Gastroesophageal sphincter (tissue), 4 donors: ENCODE measurements around the gene KLF2. TPM values are rescaled to one million over a fixed set of nuclear protein-coding genes. Genes with fewer than 3 reads are reported as not detected.

Experiments
- ATAC-seq: fragments of 150-250 bp; one replicate; pipeline ENCODE4 v1.9.1; 2016; ENCODE audit warnings: mild to moderate bottlenecking, moderate library complexity
- H3K27ac ChIP-seq, 4 donors: fragments of 200-600 bp; sonication (generic) in 3 of 4; 1 replicate in 3 of 4; 2 replicates in 1 of 4; pipeline ENCODE4 v1.5.1; 2016 to 2019
- H3K27me3 ChIP-seq: fragments of 200-600 bp; sonication (generic); one replicate; pipeline ENCODE4 v1.5.1; 2019
- H3K36me3 ChIP-seq, 2 donors: fragments of 200-600 bp; sonication (generic); one replicate each; pipeline ENCODE4 v1.5.1; 2019; ENCODE audit warnings: control low read depth in 1 of 2
- H3K4me1 ChIP-seq, 3 donors: fragments of 200-600 bp; sonication (generic); 1 replicate in 2 of 3; 2 replicates in 1 of 3; pipeline ENCODE4 v1.5.1; 2016 to 2019; ENCODE audit warnings: control low read depth in 2 of 3
- H3K4me3 ChIP-seq, 2 donors: fragments of 200-600 bp; sonication (generic); one replicate each; pipeline ENCODE4 v1.5.1; 2019; ENCODE audit warnings: mild to moderate bottlenecking in 1 of 2, moderate library complexity in 1 of 2
- H3K9me3 ChIP-seq, 3 donors: fragments of 200-600 bp; sonication (generic); one replicate each; pipeline ENCODE4 v1.5.1; 2017 to 2019; ENCODE audit warnings: control low read depth in 2 of 3
- EP300 ChIP-seq: sonication (generic); formaldehyde crosslinking; IDR thresholded peaks from one replicate; pipeline ENCODE4 v1.6.1; 2017; ENCODE audit warnings: antibody characterized with exemption, mild to moderate bottlenecking
- POLR2A ChIP-seq, 2 donors: fragments of 450-650 bp; IDR thresholded peaks; one replicate each; pipeline ENCODE4 v1.6.1; 2017; ENCODE audit warnings: antibody characterized with exemption in 2 of 2, mild to moderate bottlenecking in 2 of 2, moderate library complexity in 1 of 2
- POLR2AphosphoS5 ChIP-seq: sonication (generic); formaldehyde crosslinking; IDR thresholded peaks from one replicate; pipeline ENCODE4 v1.6.1; 2017; ENCODE audit warnings: antibody characterized with exemption
- WGBS, 2 donors: methylation state at CpG; one replicate each; pipeline ENCODE4 v1.1.5; 2018; ENCODE audit warnings: low coverage in 1 of 2; 5-methylcytosine and 5-hydroxymethylcytosine counted together
- total RNA-seq, 4 donors: library from RNA; depleted of rRNA; stranded (reverse); fragments of >200 nt; gene quantifications; one replicate each; pipeline ENCODE4 v1.1.0, GENCODE V29; 2016
- TF ChIP-seq, protein P1 (sequence below), 4 experiments: fragments of 200-600 bp in 2 of 4; fragments of 450-650 bp in 2 of 4; sonication (generic) in 1 of 4; IDR thresholded peaks; one replicate each; pipeline ENCODE4 v1.5.1; 2017 to 2019; ENCODE audit warnings: antibody characterized with exemption in 4 of 4, mild to moderate bottlenecking in 2 of 4, moderate library complexity in 2 of 4

KLF2 gene
- total RNA-seq, 4 donors from 2014 or later, result 29.4 to 40.0 (median 34.9) TPM

DNA sequence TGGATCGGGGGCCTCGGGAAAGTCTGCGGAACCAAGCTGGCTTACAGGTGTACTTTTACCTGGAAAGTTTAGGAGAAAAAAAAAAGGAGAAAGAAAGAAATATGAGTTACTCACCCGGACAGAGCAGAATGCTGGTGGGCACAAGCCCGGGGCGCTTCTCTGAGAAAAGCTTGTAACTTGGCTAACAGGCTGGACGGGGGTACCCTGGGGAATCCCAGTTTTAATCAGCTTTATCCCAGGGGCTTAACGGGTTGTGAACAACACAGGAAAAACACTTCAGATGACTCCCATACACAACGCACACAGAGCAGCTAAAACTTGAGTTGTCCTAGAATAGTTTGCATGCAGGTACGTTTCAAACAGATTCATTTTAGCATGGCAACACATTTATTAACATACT is 37.3 kb downstream of the KLF2 start:
- Histone ChIP-seq H3K4me3 (no peak overlapping the region), H3K9me3 (no peaks in the 10 kb centered on the region), H3K36me3 (peaks cover 0 to 44% of the 10 kb centered on the region in 2 donors), H3K27me3 (no peaks in the 10 kb centered on the region), H3K4me1 (peaks cover 0 to 6% (median 0%) of the 10 kb centered on the region in 3 donors), H3K27ac (peak overlapping the region in 3 of 4 donors; percentile 40 to 75 (median 49))
- TF ChIP-seq EP300 (no peak), POLR2AphosphoS5 (no peak), POLR2A (IDR thresholded peaks at IDR 0.05) (no peak)
- TF ChIP-seq, protein P1, sequence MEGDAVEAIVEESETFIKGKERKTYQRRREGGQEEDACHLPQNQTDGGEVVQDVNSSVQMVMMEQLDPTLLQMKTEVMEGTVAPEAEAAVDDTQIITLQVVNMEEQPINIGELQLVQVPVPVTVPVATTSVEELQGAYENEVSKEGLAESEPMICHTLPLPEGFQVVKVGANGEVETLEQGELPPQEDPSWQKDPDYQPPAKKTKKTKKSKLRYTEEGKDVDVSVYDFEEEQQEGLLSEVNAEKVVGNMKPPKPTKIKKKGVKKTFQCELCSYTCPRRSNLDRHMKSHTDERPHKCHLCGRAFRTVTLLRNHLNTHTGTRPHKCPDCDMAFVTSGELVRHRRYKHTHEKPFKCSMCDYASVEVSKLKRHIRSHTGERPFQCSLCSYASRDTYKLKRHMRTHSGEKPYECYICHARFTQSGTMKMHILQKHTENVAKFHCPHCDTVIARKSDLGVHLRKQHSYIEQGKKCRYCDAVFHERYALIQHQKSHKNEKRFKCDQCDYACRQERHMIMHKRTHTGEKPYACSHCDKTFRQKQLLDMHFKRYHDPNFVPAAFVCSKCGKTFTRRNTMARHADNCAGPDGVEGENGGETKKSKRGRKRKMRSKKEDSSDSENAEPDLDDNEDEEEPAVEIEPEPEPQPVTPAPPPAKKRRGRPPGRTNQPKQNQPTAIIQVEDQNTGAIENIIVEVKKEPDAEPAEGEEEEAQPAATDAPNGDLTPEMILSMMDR (IDR thresholded peaks at IDR 0.05), result no peak
- 91 to 93% methylated on average over 6 to 9 of the region's 10 CpGs for WGBS, 2 donors
- ATAC-seq, result no peak

DNA sequence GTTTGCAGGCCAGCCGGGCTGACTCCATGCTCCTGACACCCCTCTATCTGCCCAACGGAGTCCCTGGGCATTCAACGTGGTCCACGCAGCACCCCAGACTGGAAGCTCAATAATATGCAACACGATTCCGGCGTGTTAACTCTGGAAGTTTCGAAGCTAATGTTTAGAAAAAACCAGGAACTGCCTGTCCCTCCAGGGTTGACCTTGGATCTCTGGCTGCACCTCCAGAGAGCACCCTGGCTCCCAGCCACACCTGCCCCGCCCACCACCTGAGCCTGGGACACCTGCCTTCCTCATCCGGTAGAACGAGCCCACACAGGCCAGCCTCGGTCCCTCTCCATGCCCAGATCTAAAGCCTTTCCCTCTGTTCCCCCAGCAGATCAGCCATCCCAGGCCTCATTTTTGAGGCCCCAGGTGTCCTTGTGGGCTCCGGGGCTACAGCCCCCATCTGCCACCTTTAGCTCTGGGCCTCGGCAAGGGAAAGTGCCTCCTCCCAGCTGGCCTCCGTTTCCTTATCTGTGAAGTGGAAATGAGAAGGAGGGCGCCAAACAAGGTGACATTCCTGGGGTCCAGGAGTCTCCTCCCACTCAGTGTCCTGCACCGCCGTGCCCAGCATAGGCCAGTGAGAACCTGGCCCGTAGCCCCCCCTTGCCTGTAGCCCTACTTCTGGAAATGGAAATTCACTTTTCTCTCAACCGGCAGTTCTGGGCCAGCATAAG is 38.7 kb downstream of the KLF2 start:
- H3K36me3 ChIP-seq, result peaks cover 0 to 31% of the 10 kb centered on the region in 2 donors
- H3K4me1 ChIP-seq, result peaks cover 0 to 6% (median 0%) of the 10 kb centered on the region in 3 donors
- ATAC-seq, result no peak
- H3K27me3 ChIP-seq, result no peaks in the 10 kb centered on the region
- TF ChIP-seq, protein P1 (IDR thresholded peaks at IDR 0.05), result no peak
- TF ChIP-seq EP300, result no peak
- no peak for TF ChIP-seq POLR2A (IDR thresholded peaks at IDR 0.05)
- no peak for TF ChIP-seq POLR2AphosphoS5
- WGBS, 2 donors, result 70 to 90% methylated on average over 5 to 8 of the region's 20 CpGs
- peak overlapping the region in 1 of 4 donors; percentile 7 for H3K27ac ChIP-seq
- H3K4me3 ChIP-seq, result no peak overlapping the region
- no peaks in the 10 kb centered on the region for H3K9me3 ChIP-seq

DNA sequence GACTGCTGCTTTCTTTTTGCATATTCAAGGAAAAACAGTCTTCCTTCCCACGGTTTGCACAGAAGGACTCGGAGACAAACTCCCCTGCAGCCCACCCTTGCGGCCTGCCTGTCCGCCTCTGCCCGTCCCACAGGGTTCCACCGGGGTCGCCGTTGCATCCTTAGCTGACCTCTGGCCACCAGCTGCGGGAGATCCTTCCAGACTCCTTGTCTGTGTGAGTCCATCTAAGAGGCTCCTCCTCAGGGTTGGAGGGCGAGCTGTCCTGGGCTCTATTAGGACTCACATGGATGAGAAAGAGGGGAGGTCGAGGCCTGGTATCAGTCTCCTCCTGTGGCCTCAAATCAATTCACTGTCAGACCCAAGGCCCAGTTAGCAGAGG is 39.2 kb downstream of the KLF2 start:
- Histone ChIP-seq H3K9me3 (no peaks in the 10 kb centered on the region), H3K27ac (no peak overlapping the region), H3K36me3 (peaks cover 0 to 25% of the 10 kb centered on the region in 2 donors), H3K4me3 (no peak overlapping the region), H3K27me3 (no peaks in the 10 kb centered on the region), H3K4me1 (peaks cover 0 to 6% (median 0%) of the 10 kb centered on the region in 3 donors)
- 90 to 95% methylated on average over 2 to 5 of the region's 11 CpGs for WGBS, 2 donors
- no peak for ATAC-seq
- TF ChIP-seq, protein P1 (IDR thresholded peaks at IDR 0.05), result no peak
- no peak for TF ChIP-seq EP300
- TF ChIP-seq POLR2A (IDR thresholded peaks at IDR 0.05), result no peak
- TF ChIP-seq POLR2AphosphoS5, result no peak

DNA sequence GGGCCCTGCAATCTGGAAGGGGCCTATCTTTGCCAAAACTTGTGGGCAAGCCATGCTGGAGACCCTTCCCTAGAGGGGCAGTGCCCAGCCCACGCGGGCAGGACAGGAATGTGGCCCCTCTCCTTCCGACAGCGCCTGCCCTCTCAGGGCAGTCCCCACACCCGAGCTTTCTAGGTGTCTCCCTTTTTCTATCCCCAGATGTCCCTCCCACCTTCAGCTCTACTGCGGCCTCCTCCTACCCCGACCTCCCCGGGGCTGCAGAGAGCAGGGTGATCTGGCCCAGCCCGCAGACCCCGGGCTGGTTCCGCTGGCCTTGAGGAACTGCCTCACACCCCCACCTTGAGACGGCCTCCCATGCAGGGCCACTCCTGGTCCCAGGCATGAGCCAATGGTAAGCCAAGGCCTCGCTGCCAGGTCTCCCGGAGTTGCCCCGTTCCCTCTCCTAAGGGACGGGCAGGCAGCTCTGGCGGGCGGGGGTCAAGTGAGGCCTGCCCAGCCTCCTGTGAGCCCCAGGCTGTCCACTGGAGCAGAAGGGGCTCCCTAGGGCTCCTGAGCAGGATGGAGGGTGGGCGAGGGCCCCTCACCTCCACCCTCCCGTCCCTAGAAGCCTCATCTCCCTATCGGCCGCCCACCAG is 39.7 kb downstream of the KLF2 start:
- no peak for ATAC-seq
- peaks cover 0 to 20% of the 10 kb centered on the region in 2 donors for H3K36me3 ChIP-seq
- 82 to 97% methylated on average over 7 to 8 of the region's 22 CpGs for WGBS, 2 donors
- TF ChIP-seq POLR2A (IDR thresholded peaks at IDR 0.05) (no peak), POLR2AphosphoS5 (no peak), EP300 (no peak)
- TF ChIP-seq, protein P1 (IDR thresholded peaks at IDR 0.05), result no peak
- no peaks in the 10 kb centered on the region for H3K27me3 ChIP-seq
- H3K4me1 ChIP-seq, result peaks cover 0 to 6% (median 0%) of the 10 kb centered on the region in 3 donors
- H3K4me3 ChIP-seq, result no peak overlapping the region
- H3K27ac ChIP-seq, result no peak overlapping the region
- no peaks in the 10 kb centered on the region for H3K9me3 ChIP-seq
